ENCODE measurements around the gene NXPE2.

The NXPE2 gene

GRCh38 chr11:114668109-114668508 is 10.2 kb upstream of the NXPE2 start:
- H3K27ac ChIP-seq, result no peak overlapping the region
- TF ChIP-seq ZFX (IDR thresholded peaks at IDR 0.05; ENCODE audit: borderline replicate concordance) (no peak), CTCF (IDR thresholded peaks at IDR 0.05) (no peak)

DNA sequence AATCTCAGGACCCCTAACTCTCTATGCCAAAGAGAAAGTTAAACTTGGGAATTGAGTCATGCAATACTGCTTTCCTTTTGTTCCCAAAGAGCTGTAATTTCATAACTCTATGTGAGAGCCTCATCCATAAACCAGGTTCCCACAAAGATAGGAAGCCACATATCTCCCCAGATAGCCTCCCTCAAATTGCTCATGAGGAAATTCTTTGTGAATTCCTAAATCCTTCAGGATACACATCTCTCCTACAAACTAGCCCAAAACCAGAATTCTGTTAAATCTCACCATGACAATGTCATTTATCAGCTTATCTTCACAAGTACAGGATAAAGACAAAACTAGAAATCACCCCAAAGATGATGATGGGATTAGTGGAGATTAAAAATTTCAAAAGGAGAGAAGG is 4.7 kb upstream of the NXPE2 start:
- no peak for TF ChIP-seq ZFX (IDR thresholded peaks at IDR 0.05; ENCODE audit: borderline replicate concordance)
- no peak for TF ChIP-seq CTCF (IDR thresholded peaks at IDR 0.05)

GRCh38 chr11:114679505-114679904 is 1.2 kb downstream of the NXPE2 start:
- no peak overlapping the region for H3K27ac ChIP-seq
- TF ChIP-seq CTCF (IDR thresholded peaks at IDR 0.05) (no peak), ZFX (IDR thresholded peaks at IDR 0.05; ENCODE audit: borderline replicate concordance) (no peak)

More for the DNA sequence above, 4.7 kb upstream of the NXPE2 start:
- no peak overlapping the region for H3K27ac ChIP-seq

GRCh38 chr11:114683007-114683406 is 4.7 kb downstream of the NXPE2 start:
- H3K27ac ChIP-seq, result no peak overlapping the region
- no peak for TF ChIP-seq ZFX (IDR thresholded peaks at IDR 0.05; ENCODE audit: borderline replicate concordance)
- TF ChIP-seq CTCF (IDR thresholded peaks at IDR 0.05), result no peak

DNA sequence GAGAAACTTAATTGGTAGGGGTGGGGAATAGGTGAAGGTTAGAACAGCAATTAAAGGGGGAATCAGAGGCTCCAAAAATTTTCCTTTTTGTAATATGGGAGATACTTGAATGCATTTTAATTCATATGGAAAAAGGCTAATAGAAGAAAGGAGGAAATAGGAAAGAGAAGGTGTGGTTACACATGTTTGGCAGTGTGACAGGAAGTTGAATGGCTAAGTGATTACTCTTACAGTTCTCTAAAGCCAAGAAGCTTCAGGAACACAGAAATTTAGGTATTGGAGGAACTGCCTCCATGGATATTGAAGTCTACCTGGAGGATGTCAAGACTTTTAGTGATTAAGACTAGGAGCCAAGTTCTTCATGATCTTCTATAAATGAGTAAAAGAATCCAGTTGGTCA is 6.3 kb downstream of the NXPE2 start:
- H3K27ac ChIP-seq, result no peak overlapping the region
- TF ChIP-seq ZFX (IDR thresholded peaks at IDR 0.05; ENCODE audit: borderline replicate concordance) (no peak), CTCF (IDR thresholded peaks at IDR 0.05) (no peak)

DNA sequence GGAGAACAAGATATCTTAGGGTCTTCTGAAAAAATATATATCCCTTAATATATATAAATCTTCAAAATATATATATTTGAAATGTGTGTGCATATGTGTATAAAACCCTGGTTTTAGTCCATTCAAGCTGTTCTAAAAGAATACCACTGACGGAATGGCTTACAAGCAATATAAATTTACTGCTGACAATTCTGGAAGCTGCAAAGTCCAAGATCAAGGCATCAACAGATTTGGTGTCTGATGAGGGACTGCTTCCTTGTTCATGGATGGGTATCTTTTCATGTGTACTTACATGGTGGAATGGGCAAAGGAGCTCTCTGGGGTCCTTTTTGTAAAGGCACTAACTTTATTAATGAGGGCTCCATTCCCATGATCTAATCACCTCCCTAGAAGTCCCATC is 6.8 kb downstream of the NXPE2 start:
- TF ChIP-seq ZFX (IDR thresholded peaks at IDR 0.05; ENCODE audit: borderline replicate concordance) (no peak), CTCF (IDR thresholded peaks at IDR 0.05) (no peak)
- H3K27ac ChIP-seq, result no peak overlapping the region

- H3K27ac ChIP-seq, result no peak overlapping the region
- TF ChIP-seq ZFX (IDR thresholded peaks at IDR 0.05; ENCODE audit: borderline replicate concordance) (no peak), CTCF (IDR thresholded peaks at IDR 0.05) (no peak)
These were observed 27.1 kb downstream of the NXPE2 start for GRCh38 chr11:114705280-114706024.
